ENCODE data around the gene OGDH.

Gene OGDH

DNA sequence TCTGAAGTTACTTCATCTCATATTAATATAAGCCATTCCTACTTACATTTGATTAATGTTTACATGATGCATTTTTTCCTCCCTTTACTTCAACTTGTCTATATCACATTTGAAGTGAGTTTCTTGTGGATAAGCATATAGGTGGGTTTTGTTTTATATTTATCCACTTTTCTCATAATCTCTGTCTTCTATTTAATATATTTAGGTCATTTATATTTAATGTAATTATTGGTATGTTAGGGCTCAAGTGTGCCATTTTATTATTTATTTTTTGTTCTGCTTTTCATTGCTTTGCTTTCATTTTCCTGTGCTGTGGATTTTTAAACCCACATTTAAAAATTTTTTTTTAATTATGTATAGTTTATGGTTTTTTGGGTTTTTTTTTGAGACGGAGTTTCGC lies 54.8 kb downstream of the OGDH start:
- H3K9me3 ChIP-seq (ENCODE audit: insufficient read depth, low read depth, low read length), result peaks cover 25% of the 10 kb centered on the region
- H3K4me1 ChIP-seq (ENCODE audit: insufficient read depth, low read length), result no peaks in the 10 kb centered on the region
- WGBS, result 97% methylated on average over 2 of the region's 2 CpGs
- H3K4me3 ChIP-seq (ENCODE audit: low read length), result no peak overlapping the region
- H3K27me3 ChIP-seq (ENCODE audit: insufficient read depth, low read length), result no peaks in the 10 kb centered on the region
- peaks cover 55% of the 10 kb centered on the region for H3K36me3 ChIP-seq (ENCODE audit: insufficient read depth, low read length)
- H3K9ac ChIP-seq (ENCODE audit: low read depth, low read length), result no peak overlapping the region
- no peak overlapping the region for H3K27ac ChIP-seq (ENCODE audit: low read depth, low read length)

- 95% methylated on average over 4 of the region's 4 CpGs for WGBS
- Histone ChIP-seq H3K9me3 (ENCODE audit: insufficient read depth, low read depth, low read length) (peaks cover 13% of the 10 kb centered on the region), H3K4me1 (ENCODE audit: insufficient read depth, low read length) (no peaks in the 10 kb centered on the region), H3K9ac (ENCODE audit: low read depth, low read length) (no peak overlapping the region), H3K4me3 (ENCODE audit: low read length) (no peak overlapping the region), H3K27ac (ENCODE audit: low read depth, low read length) (no peak overlapping the region), H3K36me3 (ENCODE audit: insufficient read depth, low read length) (peaks cover 46% of the 10 kb centered on the region), H3K27me3 (ENCODE audit: insufficient read depth, low read length) (no peaks in the 10 kb centered on the region)
Measured at GRCh38 chr7:44664780-44665461, 58.5 kb downstream of the OGDH start.

DNA sequence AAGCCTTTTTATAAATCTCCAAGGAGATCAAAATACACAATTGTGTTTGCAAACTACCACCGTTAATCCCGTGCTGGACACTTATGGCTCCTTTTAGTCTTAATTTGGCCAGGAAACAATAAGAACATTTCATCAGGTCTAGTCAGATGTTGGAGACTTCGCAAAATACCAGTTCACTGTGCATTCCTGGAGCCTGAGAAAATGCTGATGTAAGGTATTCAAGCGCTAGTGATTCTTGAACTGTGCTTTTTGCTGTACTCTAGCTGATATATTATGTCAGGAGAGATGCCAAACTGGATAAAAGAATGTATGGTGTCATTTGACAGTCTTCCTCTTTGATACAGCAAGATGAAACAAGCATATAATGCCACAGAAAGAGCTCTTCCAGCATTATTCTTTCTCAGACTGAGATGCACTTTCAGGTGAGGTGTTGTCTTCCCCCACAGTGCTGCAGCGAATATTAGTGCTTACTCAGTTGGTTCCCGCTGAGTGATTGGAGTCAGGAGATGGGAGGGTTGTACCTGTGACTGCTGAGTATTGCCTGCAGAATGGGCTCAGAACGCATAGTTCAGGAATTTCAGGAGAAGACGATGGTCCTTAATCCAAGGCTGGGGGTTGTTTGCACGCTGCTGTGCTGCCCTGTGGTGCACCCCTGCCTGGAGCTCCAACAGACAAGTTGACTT lies 59.2 kb downstream of the OGDH start:
- Histone ChIP-seq H3K27ac (ENCODE audit: low read depth, low read length) (0 out of 2 replicates have a peak overlapping the region, but pooled peaks have one; percentile 2), H3K9ac (ENCODE audit: low read depth, low read length) (no peak overlapping the region), H3K27me3 (ENCODE audit: insufficient read depth, low read length) (no peaks in the 10 kb centered on the region), H3K9me3 (ENCODE audit: insufficient read depth, low read depth, low read length) (peaks cover 7% of the 10 kb centered on the region), H3K4me3 (ENCODE audit: low read length) (no peak overlapping the region), H3K4me1 (ENCODE audit: insufficient read depth, low read length) (no peaks in the 10 kb centered on the region), H3K36me3 (ENCODE audit: insufficient read depth, low read length) (peaks cover 38% of the 10 kb centered on the region)
- WGBS, result 91% methylated on average over 9 of the region's 9 CpGs

GRCh38 chr7:44666566-44666965 lies 60.1 kb downstream of the OGDH start:
- no peak overlapping the region for H3K4me3 ChIP-seq (ENCODE audit: low read length)
- no peaks in the 10 kb centered on the region for H3K9me3 ChIP-seq (ENCODE audit: insufficient read depth, low read depth, low read length)
- H3K36me3 ChIP-seq (ENCODE audit: insufficient read depth, low read length), result peaks cover 31% of the 10 kb centered on the region
- no peaks in the 10 kb centered on the region for H3K27me3 ChIP-seq (ENCODE audit: insufficient read depth, low read length)
- WGBS, result 97% methylated on average over 6 of the region's 6 CpGs
- H3K4me1 ChIP-seq (ENCODE audit: insufficient read depth, low read length), result no peaks in the 10 kb centered on the region
- no peak overlapping the region for H3K27ac ChIP-seq (ENCODE audit: low read depth, low read length)
- H3K9ac ChIP-seq (ENCODE audit: low read depth, low read length), result no peak overlapping the region

GRCh38 chr7:44667190-44667589 lies 60.8 kb downstream of the OGDH start:
- Histone ChIP-seq H3K4me1 (ENCODE audit: insufficient read depth, low read length) (no peaks in the 10 kb centered on the region), H3K27me3 (ENCODE audit: insufficient read depth, low read length) (no peaks in the 10 kb centered on the region), H3K27ac (ENCODE audit: low read depth, low read length) (no peak overlapping the region), H3K36me3 (ENCODE audit: insufficient read depth, low read length) (peaks cover 31% of the 10 kb centered on the region), H3K4me3 (ENCODE audit: low read length) (no peak overlapping the region), H3K9ac (ENCODE audit: low read depth, low read length) (no peak overlapping the region), H3K9me3 (ENCODE audit: insufficient read depth, low read depth, low read length) (no peaks in the 10 kb centered on the region)
- 96% methylated on average over 3 of the region's 3 CpGs for WGBS

DNA sequence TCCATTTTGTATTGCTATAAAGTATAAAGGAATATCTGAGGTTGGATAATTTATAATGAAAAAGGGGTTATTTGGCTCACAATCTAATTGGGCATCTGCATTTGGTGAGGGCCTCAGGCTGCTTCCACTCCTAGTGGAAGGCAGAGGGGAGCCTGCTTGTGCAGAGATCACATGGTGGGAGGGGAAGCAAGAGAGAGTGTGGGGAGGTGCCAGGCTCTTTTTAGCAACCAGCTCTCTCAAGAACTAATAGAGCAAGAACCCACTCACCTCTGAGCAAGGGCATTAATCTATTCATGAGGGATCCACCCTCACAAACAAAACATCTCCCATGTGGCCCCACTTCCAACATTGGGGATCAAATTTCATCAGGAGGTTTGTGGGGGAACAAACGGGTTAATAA lies 64.6 kb downstream of the OGDH start:
- Histone ChIP-seq H3K9me3 (ENCODE audit: insufficient read depth, low read depth, low read length) (no peaks in the 10 kb centered on the region), H3K4me3 (ENCODE audit: low read length) (no peak overlapping the region), H3K27me3 (ENCODE audit: insufficient read depth, low read length) (no peaks in the 10 kb centered on the region), H3K4me1 (ENCODE audit: insufficient read depth, low read length) (no peaks in the 10 kb centered on the region), H3K36me3 (ENCODE audit: insufficient read depth, low read length) (peaks cover 54% of the 10 kb centered on the region), H3K27ac (ENCODE audit: low read depth, low read length) (no peak overlapping the region), H3K9ac (ENCODE audit: low read depth, low read length) (no peak overlapping the region)
- 95% methylated on average over 1 of the region's 1 CpG for WGBS

GRCh38 chr7:44673324-44673723 lies 66.9 kb downstream of the OGDH start:
- Histone ChIP-seq H3K27ac (ENCODE audit: low read depth, low read length) (no peak overlapping the region), H3K36me3 (ENCODE audit: insufficient read depth, low read length) (peaks cover 38% of the 10 kb centered on the region), H3K4me3 (ENCODE audit: low read length) (no peak overlapping the region), H3K9me3 (ENCODE audit: insufficient read depth, low read depth, low read length) (no peaks in the 10 kb centered on the region), H3K4me1 (ENCODE audit: insufficient read depth, low read length) (no peaks in the 10 kb centered on the region), H3K27me3 (ENCODE audit: insufficient read depth, low read length) (no peaks in the 10 kb centered on the region), H3K9ac (ENCODE audit: low read depth, low read length) (no peak overlapping the region)
- 91% methylated on average over 2 of the region's 2 CpGs for WGBS

- peaks cover 43% of the 10 kb centered on the region for H3K36me3 ChIP-seq (ENCODE audit: insufficient read depth, low read length)
- no peak overlapping the region for H3K27ac ChIP-seq (ENCODE audit: low read depth, low read length)
- no peaks in the 10 kb centered on the region for H3K9me3 ChIP-seq (ENCODE audit: insufficient read depth, low read depth, low read length)
- 97% methylated on average over 6 of the region's 6 CpGs for WGBS
- no peaks in the 10 kb centered on the region for H3K4me1 ChIP-seq (ENCODE audit: insufficient read depth, low read length)
- H3K9ac ChIP-seq (ENCODE audit: low read depth, low read length), result no peak overlapping the region
- no peak overlapping the region for H3K4me3 ChIP-seq (ENCODE audit: low read length)
- H3K27me3 ChIP-seq (ENCODE audit: insufficient read depth, low read length), result no peaks in the 10 kb centered on the region
Measured at GRCh38 chr7:44673771-44674170, 67.3 kb downstream of the OGDH start.

DNA sequence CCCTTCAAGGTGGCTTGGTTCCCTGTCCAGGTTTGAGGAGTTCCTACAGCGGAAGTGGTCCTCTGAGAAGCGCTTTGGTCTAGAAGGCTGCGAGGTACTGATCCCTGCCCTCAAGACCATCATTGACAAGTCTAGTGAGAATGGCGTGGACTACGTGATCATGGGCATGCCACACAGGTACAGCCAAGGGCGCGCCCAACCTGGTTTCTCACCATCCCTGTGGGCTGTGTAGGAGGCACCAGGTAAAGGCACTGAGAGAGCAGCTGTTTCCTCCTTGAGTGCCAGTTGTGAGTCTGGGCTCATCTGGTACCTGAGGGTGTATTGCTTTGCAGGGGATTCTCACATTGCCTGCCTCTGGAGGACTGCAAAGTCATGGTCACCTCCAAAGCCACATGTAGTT lies 68.0 kb downstream of the OGDH start:
- WGBS, result 95% methylated on average over 7 of the region's 7 CpGs
- H3K9me3 ChIP-seq (ENCODE audit: insufficient read depth, low read depth, low read length), result no peaks in the 10 kb centered on the region
- H3K4me3 ChIP-seq (ENCODE audit: low read length), result no peak overlapping the region
- H3K4me1 ChIP-seq (ENCODE audit: insufficient read depth, low read length), result no peaks in the 10 kb centered on the region
- H3K36me3 ChIP-seq (ENCODE audit: insufficient read depth, low read length), result peaks cover 47% of the 10 kb centered on the region
- H3K27me3 ChIP-seq (ENCODE audit: insufficient read depth, low read length), result no peaks in the 10 kb centered on the region
- H3K9ac ChIP-seq (ENCODE audit: low read depth, low read length), result no peak overlapping the region
- no peak overlapping the region for H3K27ac ChIP-seq (ENCODE audit: low read depth, low read length)

GRCh38 chr7:44676776-44677175 lies 70.3 kb downstream of the OGDH start:
- H3K27me3 ChIP-seq (ENCODE audit: insufficient read depth, low read length), result no peaks in the 10 kb centered on the region
- H3K4me3 ChIP-seq (ENCODE audit: low read length), result no peak overlapping the region
- 100% methylated on average over 3 of the region's 4 CpGs for WGBS
- no peak overlapping the region for H3K9ac ChIP-seq (ENCODE audit: low read depth, low read length)
- H3K9me3 ChIP-seq (ENCODE audit: insufficient read depth, low read depth, low read length), result no peaks in the 10 kb centered on the region
- peaks cover 48% of the 10 kb centered on the region for H3K36me3 ChIP-seq (ENCODE audit: insufficient read depth, low read length)
- no peaks in the 10 kb centered on the region for H3K4me1 ChIP-seq (ENCODE audit: insufficient read depth, low read length)
- no peak overlapping the region for H3K27ac ChIP-seq (ENCODE audit: low read depth, low read length)

DNA sequence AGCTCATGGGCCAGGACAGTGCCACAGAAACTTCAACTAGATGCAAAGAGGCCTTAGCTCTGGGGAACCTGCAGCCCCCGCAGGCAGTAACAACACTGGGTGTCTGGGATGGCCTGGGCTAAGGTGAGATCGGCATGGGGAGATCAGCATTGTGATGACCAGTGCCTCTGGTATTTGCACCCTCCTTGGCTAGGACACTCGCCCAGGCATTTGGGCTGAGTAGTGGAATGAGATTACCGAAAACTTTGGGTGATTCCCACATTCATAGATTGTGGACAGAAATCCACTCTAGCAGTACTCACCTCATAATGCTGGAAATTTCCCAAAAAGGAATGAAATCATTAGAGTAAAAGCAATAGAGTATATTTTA lies 71.7 kb downstream of the OGDH start:
- WGBS, result 92% methylated on average over 3 of the region's 4 CpGs
- Histone ChIP-seq H3K9ac (ENCODE audit: low read depth, low read length) (no peak overlapping the region), H3K4me1 (ENCODE audit: insufficient read depth, low read length) (no peaks in the 10 kb centered on the region), H3K27me3 (ENCODE audit: insufficient read depth, low read length) (no peaks in the 10 kb centered on the region), H3K36me3 (ENCODE audit: insufficient read depth, low read length) (peaks cover 52% of the 10 kb centered on the region), H3K9me3 (ENCODE audit: insufficient read depth, low read depth, low read length) (no peaks in the 10 kb centered on the region), H3K4me3 (ENCODE audit: low read length) (no peak overlapping the region), H3K27ac (ENCODE audit: low read depth, low read length) (no peak overlapping the region)
